ENCODE results near the gene SLC46A2. TPM values are rescaled to one million over a fixed set of nuclear protein-coding genes. Genes with fewer than 3 reads are reported as not detected.

SLC46A2 gene
- total RNA-seq, 4 donors from 2014 or later: 0.27 TPM; not detected in 3

GRCh38 chr9:112912636-112913035 lies 22.0 kb upstream of the SLC46A2 start:
- Histone ChIP-seq H3K4me3 (replicated peaks in 1 of 3) (no peak overlapping the region), H3K9me3 (no peaks in the 10 kb centered on the region), H3K36me3 (no peaks in the 10 kb centered on the region), H3K27me3 (no peaks in the 10 kb centered on the region), H3K27ac (no peak overlapping the region), H3K4me1 (peaks cover 0 to 7% of the 10 kb centered on the region in 2 donors)
- no peak for TF ChIP-seq POLR2A (IDR thresholded peaks at IDR 0.05)
- no peak for TF ChIP-seq CTCF (IDR thresholded peaks at IDR 0.05)
- intact Hi-C loops (cut with DNase I): no loop called here
- WGBS, 2 donors: 69 to 81% methylated on average over 3 of the region's 3 CpGs
- no peak for DNase-seq

GRCh38 chr9:112911736-112912135 lies 21.1 kb upstream of the SLC46A2 start:
- intact Hi-C loops (cut with DNase I): no loop called here
- Histone ChIP-seq H3K36me3 (no peaks in the 10 kb centered on the region), H3K27ac (no peak overlapping the region), H3K4me1 (peaks cover 0 to 7% of the 10 kb centered on the region in 2 donors), H3K27me3 (no peaks in the 10 kb centered on the region), H3K9me3 (no peaks in the 10 kb centered on the region), H3K4me3 (replicated peaks in 1 of 3) (no peak overlapping the region)
- WGBS, 2 donors: 86 to 92% methylated on average over 2 of the region's 2 CpGs
- TF ChIP-seq POLR2A (IDR thresholded peaks at IDR 0.05) (no peak), CTCF (IDR thresholded peaks at IDR 0.05) (no peak)
- no peak for DNase-seq

- intact Hi-C loops (cut with DNase I): loop anchor here (5.0 kb wide), 1 partner anchor 63 kb away; no protein-coding TSS in a partner anchor
- Histone ChIP-seq H3K36me3 (no peaks in the 10 kb centered on the region), H3K27ac (no peak overlapping the region), H3K9me3 (no peaks in the 10 kb centered on the region), H3K4me3 (replicated peaks in 1 of 3) (no peak overlapping the region), H3K4me1 (no peaks in the 10 kb centered on the region), H3K27me3 (no peaks in the 10 kb centered on the region)
- TF ChIP-seq POLR2A (IDR thresholded peaks at IDR 0.05) (no peak), CTCF (IDR thresholded peaks at IDR 0.05) (no peak)
- no peak for DNase-seq
- WGBS, 2 donors: 57% methylated on average over 4 of the region's 4 CpGs
These were observed 14.4 kb upstream of the SLC46A2 start for GRCh38 chr9:112905084-112905483.

GRCh38 chr9:112900901-112901300 lies 10.2 kb upstream of the SLC46A2 start:
- H3K4me1 ChIP-seq: no peaks in the 10 kb centered on the region
- intact Hi-C loops (cut with DNase I): no loop called here
- DNase-seq: no peak
- no peaks in the 10 kb centered on the region for H3K27me3 ChIP-seq
- H3K27ac ChIP-seq: no peak overlapping the region
- H3K9me3 ChIP-seq: no peaks in the 10 kb centered on the region
- no peak for TF ChIP-seq CTCF (IDR thresholded peaks at IDR 0.05)
- TF ChIP-seq POLR2A (IDR thresholded peaks at IDR 0.05): no peak
- no peak overlapping the region for H3K4me3 ChIP-seq (replicated peaks in 1 of 3)
- no peaks in the 10 kb centered on the region for H3K36me3 ChIP-seq
- 58 to 63% methylated on average over 1 of the region's 1 CpG for WGBS, 2 donors

- intact Hi-C loops (cut with DNase I): no loop called here
- no peaks in the 10 kb centered on the region for H3K36me3 ChIP-seq
These were observed 9.8 kb upstream of the SLC46A2 start for GRCh38 chr9:112900488-112900887.

More at GRCh38 chr9:112900488-112900887, 9.8 kb upstream of the SLC46A2 start:
- Histone ChIP-seq H3K4me1 (no peaks in the 10 kb centered on the region), H3K27ac (no peak overlapping the region), H3K9me3 (no peaks in the 10 kb centered on the region), H3K27me3 (no peaks in the 10 kb centered on the region), H3K4me3 (replicated peaks in 1 of 3) (no peak overlapping the region)
- DNase-seq: no peak
- TF ChIP-seq CTCF (IDR thresholded peaks at IDR 0.05) (no peak), POLR2A (IDR thresholded peaks at IDR 0.05) (no peak)
- WGBS, 2 donors: 84 to 90% methylated on average over 4 of the region's 4 CpGs
